Activated T-helper 1 cell treated with anti-CD3 and anti-CD28 coated beads, Interleukin-2, amount 50 U/mL, for 16 hours (primary cell): ENCODE measurements around the gene RALB.

Experiments
- DNase-seq, 2 donors: peaks; one replicate each; pipeline ENCODE4 v3.0.0-alpha.2; 2020; ENCODE audit warnings: low read depth in 1 of 2, low spot score in 1 of 2

Gene RALB

DNA sequence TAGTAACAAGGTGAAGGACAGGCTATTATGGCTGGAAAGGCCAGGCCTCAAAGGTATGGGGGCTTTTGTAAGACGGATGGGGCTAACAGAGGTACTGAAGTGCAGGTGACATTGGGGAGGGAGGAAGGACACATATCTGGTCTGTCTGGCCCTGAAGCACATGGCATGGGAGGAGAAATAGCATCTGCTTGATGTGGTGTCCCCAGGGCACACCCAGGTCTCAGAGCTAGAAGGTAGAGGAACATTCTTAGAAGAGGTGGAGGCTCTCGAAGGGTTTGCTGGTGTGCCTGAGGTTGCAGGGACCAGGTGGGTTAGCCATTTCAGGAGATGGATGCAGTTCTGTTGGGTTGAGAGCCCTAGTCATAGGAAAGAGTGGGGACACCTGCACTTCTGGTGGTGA is 9.5 kb downstream of the RALB start:
- no peak for DNase-seq

DNA sequence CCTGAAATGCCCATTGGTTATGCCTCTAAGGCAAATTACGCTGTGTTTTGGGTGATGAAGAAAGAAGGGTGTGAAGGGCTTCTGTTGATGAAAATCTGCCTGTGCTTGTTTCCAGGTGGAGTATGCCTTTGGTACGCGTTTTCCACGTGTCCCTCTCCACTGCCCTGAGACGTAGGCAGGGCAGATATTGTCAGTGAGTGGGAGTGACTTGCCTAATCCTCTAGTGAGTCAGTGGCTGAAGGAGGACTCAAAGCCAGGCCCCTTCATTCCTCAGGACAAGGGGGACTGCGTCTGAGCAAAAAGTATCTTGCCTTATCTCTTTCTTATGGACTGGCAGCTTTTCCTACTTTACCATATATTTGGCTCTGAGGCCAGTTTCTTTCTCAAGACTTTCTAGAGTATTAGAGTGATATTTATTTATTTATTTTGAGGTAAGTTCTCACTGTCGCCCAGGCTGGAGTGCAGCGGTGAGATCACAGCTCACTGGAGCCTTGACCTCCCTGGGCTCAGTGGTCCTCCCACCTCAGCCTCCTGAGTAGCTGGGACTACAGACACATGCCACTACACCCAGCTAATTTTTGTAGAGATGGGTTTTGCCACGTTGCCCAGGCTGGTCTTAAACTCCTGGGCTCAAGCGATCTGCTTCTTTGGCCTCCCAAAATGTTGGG is 10.2 kb downstream of the RALB start:
- no peak for DNase-seq

DNA sequence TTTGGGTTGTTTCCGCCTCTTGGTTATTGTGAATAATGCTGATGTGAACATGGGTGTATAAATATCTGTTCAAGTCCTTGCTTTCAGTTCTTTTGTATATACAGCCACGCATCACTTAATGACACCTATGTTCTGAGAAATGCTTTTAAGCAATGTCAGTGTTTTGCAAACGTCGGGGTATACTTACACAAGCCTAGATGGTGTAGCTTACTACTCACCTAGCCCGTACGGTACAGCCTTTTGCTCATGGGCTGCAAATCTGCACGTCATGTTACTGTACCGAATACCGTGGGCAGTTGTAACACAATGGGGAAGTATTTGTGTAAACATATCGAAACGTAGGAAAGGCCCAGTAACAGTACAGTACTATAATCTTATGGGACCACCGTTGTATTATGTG is 12.4 kb downstream of the RALB start:
- DNase-seq = no peak

DNA sequence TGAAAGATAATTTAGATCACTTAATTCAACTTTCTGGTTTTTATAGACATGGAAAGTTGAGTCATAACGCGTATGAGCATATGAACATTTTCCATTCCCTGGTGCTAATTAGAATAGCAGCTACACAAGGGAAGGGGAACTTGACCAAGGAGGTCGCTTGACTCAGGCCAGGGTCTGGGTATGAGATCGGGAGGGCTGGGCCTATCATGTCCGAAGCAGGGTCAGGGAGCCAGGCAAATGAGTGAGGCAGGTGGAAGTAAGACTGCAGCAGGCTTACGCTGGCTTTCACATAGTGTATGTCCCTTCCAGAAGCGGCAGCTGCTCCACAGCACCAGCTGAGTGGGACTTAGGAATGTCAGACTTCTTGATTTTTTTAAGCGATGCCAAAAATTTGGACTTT is 14.7 kb downstream of the RALB start:
- DNase-seq = no peak

DNA sequence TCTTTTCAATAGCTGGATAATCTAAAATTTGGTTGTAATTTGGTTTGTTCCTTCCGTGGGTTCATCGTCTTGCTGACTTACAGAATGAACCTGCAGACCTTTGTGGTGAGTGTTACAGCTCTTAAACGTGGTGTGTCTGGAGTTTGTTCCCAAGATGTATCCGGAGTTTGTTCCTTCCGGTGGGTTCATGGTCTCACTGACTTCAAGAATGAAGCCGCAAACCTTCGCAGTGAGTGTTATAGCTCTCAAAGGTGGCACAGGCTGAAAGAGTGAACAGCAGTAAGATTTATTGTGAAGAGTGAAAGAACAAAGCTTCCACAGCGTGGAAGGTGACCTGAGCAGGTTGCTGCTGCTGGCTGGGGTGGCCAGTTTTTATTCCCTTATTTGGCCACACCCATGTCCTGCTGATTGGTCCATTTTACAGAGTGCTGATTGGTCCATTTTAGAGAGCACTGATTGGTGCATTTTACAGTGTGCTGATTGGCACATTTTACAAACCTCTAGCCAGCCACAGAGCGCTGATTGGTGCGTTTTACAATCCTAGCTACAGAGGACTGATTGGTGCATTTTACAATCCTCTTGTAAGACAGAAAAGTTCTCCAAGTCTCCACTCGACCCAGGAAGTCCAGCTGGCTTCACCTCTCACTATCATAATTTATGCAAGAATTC is 16.6 kb downstream of the RALB start:
- DNase-seq = no peak

DNA sequence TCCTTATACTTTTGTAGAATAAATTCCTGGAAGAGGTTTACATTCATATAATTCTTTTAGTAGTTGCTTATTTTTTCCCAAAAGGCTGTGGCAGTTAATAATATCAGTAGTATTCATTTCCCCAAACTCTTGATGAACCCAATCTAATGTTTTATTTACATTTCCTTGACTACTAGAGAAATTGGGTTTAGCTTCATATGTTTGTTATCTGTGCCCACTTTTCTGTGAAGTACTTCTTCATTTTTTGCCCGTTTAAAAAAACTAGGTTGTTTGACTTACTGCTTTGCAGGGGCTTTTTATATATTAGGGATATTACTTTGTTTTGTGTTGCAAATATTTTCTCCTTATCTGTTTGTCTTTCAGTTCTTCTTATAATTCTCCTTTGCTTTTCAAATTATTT is 17.2 kb downstream of the RALB start:
- DNase-seq = no peak

DNA sequence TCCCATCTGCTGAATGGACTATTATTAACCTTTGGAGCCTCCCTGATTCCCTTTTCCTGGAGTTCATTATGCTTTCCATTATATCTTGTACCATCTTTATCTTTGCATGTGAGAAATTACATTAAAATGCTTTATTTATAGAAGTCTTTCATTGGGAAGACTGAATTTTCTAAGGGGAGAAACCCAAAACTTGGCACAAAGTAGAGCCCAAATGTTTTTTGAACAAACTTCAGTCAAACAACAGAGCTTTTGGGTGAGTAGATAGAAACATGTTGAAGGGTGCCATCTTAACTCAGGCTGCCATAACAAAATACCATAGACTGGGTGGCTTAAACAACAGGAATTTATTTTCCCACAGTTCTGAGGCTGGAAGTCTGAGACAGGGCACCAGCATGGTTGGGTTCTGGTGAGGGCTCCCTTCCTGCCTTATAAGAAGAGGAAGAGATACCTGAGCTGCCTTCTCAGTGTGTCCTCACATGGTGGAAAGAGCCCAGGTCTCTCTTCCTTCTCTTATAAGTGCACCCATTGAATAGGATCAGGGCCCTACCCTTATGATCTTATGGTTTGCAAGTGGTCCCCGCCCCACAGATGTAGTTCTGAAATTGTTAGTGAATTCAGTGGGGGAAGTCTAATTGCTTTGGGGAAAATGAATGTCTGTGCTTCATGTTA is 19.2 kb downstream of the RALB start:
- no peak for DNase-seq

DNA sequence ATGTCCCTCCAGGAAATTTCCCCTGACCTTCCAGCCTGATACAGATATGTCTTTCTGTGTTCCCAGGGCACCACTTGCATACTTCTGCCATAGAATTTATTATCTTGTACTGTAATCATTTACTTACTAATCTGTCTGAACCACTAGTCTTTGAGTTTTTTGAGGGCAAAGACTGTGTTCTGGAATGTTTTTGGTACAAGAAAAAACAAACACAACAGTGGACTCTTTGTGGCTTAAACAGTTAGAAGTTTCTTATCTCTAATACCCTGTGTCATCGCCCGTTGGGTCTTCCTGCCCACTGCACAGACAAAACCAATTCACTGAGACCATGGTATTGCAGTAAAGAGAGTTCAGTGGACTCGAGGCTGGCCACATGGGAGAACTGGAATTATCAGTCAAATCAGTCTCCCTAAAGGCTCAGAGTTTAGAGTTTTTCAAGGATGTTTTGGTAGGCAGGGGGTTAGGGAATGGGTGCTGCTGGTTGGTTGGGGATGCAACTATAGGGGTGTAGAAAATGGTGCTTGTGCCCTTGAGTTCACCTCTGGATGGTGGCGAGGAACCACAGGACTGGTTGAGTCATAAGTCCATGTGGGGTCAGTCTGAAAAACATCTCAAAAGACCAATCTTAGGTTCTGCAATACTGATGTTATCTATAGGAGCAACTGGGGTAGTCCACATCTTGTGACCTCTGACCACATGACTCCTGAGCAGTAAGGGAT is 20.3 kb downstream of the RALB start:
- DNase-seq = no peak

DNA sequence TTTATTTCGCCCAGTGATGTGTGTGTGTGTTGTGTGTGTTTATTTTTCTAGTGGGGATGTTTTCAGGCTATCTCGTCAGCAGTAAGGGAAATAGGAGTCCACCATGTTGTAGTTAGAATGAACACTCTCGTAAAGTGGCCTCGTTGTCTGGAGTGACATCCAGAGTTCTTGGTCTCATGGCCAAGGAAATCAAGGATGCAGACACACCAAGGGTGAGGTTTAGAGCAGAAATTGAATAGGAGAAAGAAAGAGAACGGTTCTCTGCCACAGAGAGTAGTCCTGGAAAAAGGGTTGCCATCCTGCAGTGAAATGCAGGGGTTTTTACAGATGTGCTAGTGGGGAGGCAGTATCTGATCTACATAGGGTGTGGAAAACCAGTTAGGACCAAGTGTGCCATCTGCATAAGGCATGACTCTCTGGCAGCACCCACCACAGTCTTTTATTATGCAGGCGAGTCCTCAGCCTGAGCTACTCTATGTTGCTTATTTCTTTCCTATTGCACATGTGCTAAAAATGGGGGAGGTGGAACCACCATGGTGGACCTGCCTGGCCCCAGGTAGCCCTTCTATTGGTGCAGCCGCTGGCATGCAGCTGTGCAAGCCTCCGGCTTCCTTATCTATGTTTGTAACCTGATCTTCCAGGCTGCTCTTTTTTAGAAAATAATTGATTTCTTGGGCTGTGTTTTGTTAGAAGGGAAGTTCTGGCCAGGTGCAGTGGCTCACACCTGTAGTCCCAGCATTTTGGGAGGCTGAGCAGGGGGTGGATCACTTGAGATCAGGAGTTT is 23.2 kb downstream of the RALB start:
- DNase-seq = no peak

DNA sequence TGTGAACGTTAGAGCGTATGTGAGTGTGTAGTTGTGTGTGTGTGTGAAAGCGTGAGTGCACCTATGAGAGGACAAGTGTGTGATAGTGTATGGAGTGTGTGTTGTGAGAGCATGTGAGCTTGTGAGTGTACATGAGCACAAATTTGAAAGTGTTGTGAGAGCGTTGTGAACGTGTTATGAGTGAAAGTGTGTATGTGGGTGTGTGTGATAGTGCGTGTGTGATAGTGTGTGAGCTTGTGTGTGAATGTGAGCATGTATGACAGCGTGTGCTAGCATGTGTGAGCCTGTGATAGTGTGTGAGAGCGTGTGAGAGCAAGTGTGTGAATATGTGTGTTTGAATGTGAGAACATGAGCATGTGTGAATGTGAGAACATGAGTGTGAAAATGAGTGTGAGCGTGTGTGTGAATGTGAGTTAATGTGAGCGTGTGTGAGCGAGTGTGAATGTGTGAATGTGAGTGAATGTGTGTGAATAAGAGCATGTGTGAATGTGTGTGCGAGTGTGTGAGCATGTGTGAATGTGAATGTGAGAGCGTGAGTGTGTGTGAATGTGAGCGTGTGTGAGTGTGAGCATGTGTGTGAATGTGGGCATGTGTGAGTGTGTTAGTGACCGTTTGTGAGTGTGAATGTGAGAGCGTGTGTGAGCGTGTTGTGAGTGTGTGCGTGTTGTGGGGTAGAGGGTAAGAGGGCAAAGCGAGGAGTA is 25.0 kb downstream of the RALB start:
- DNase-seq = no peak

DNA sequence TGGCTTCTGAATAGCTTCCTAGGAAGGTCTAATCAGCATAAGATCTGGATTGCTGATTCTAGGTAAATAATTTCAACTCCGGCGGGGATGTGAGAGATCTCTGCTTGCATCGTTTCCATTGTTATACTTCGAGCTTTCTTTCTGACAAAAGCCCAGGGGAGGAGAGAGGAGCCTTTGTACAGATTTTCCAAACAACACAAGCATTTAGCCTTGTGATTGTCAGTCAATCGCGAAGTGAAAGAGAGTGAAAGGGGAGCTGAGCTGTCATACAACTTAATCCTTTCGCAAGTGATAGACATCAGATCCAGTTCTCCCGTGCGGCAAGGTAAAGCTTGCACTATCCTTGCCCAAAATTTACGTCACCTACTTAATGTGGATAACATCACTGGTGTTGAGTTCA is 26.2 kb downstream of the RALB start:
- DNase-seq = no peak

DNA sequence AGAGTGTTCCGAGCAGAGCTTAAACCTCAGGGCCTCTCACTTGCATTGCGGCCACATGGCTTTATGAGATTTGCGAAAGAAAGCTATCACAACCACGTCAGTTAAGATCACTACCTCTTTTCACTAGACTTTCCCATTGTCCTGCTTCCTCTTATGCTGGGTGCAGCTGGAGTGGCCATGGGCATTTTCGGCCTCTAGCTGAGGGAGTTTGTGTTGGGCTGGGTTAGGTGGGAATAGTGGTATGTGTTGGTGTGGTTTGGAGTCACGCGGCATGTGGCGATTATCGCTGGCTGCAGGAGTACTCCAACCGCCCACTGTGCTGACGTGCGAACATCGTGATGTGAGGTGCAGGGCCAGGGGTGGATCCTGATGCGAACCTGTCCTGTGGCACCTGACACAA is 27.1 kb downstream of the RALB start:
- no peak for DNase-seq

DNA sequence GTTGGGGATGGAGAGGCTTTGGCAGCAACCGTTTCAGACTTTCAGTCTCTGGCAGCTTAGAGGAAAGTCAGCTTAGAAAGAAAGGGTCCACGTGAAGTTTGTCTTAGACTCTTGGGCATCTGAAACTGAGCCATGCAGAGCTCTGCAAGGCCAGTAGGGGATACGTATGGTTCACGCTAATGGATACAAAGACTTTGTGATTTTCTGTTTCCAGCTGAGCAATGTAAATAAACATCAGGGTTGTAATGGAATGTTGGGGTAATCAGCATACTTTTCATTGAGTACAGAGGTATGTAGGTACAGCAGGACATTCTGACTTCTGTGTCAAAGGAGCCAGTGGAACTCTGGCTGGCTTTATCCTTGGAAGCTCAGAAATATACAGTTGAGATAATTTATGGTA is 31.0 kb downstream of the RALB start:
- no peak for DNase-seq

DNA sequence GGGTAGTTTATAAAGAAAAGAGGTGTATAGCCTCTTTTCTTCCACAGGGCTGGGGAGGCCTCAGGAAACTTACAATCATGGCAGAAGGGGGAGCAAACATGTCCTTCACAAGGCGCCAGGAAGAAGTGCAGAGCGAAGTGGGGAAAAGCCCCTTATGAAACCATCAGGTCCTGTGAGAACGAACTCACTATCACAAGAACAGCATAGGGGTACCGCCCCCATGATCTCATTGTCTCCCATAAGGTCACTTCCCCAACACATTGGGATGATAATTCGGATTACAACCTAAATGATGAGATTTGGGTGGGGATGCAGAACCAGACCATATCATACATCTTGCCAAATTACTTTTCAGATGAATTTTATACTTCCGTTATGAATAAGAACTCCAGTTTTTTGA is 32.4 kb downstream of the RALB start:
- no peak for DNase-seq

DNA sequence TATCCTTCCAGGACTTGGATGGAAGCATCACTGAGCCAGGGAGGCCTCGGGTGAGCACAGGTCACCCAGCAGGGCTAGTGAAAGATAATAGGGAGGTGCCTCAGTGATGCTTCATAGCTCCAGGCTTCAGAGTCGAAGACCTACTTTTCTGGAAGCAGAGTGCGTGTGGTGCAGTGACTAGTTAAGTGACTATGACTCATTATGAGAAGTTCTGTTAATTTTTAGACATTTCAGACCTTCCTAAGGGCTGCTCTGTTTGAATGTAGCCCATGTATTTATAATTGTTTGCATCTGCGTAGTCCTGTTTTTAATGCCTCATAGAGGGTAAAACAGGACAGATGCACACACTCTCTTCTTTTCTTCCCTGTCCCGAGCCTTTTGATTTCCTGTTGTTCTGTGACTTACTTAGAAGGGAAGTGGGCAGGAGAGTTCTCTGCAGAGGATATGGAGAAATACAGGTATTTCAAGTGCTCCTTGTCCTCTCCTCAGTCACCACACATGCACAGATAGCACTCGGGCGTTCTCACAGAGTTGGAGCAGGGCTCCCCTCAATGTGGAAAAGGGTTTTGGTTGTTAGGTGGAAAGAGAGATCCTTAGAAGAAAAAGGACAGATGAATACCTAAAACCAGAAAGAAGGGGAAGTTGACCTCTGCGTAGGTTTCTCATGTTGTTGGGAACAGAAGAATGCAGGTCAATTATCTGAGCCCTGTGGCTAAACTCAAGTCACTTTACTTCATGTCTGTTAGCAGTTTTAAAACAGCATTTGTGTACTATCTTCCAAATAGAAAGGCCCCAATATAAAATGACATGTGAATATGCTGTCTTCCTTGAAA is 34.7 kb downstream of the RALB start:
- DNase-seq = no peak

DNA sequence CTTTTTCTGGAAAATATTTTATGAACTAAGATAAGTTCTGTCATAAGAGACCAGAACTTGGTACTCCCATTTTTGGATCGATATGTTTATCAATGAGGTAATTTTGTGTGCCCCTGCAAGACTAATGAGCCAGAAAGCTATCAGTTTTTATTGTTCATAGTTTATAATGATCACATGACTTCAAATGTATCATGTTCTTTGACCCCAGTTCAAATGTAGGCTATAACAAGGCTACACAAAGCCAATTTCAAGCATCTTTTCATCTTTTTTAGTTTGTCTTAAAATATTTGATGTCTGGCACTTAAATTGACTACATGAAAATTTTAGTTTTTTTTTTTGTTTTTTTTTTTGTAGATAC is 35.3 kb downstream of the RALB start:
- DNase-seq = no peak

DNA sequence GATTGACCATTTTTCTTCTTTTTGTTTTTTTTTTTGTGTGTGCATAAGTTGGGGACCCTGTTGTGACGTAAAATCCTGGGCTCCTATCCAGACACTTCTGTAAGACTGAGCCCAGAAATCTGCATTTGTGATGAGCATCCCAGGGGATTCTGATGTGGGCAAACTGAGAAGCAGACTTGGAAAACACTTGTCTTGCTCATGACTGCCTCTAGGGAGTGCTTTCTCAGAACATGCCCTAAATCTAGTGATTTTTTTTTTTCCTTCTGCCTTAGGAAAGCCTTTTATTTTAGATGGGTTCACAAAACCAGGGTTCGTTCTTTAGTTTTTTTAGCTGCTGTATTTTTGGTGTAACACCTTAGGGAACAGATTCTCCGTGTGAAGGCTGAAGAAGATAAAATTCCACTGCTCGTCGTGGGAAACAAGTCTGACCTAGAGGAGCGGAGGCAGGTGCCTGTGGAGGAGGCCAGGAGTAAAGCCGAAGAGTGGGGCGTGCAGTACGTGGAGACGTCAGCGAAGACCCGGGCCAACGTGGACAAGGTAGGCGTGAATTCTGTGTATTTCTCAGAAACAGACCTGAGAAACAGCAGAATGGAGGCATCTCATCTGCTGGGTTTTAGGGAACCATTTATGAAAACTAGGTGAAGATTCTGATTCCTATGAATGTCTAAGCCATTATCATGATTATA is 36.7 kb downstream of the RALB start:
- no peak for DNase-seq

DNA sequence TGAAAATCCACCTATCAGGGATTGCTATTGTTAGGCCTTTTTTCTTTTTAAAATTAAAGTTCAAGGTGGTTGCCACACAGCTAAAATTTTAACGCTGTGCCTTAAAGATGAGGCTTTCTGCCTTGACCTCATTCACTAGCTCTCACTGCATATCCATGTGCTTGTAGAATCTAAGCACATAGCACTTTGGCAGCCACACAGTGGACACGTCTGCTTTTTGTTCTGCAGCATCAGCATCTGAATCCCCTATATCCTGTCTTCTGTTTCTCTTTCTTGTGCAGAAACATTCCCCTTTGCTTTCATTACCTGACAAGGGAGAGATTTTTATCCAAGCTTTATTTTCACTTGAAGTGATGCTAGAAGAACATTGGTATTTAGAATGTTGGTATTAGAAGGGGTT is 38.1 kb downstream of the RALB start:
- DNase-seq = no peak
